GM12801 (cell line): ENCODE results near the gene CSF2RB.

Source experiments
- TF ChIP-seq, protein P1 (sequence below): IDR thresholded peaks from one replicate; pipeline ENCODE4 v1.5.1; 2011; ENCODE audit warnings: control low read depth; ENCODE audit not compliant: insufficient read length; ENCODE audit errors: extremely low read depth

CSF2RB gene

DNA sequence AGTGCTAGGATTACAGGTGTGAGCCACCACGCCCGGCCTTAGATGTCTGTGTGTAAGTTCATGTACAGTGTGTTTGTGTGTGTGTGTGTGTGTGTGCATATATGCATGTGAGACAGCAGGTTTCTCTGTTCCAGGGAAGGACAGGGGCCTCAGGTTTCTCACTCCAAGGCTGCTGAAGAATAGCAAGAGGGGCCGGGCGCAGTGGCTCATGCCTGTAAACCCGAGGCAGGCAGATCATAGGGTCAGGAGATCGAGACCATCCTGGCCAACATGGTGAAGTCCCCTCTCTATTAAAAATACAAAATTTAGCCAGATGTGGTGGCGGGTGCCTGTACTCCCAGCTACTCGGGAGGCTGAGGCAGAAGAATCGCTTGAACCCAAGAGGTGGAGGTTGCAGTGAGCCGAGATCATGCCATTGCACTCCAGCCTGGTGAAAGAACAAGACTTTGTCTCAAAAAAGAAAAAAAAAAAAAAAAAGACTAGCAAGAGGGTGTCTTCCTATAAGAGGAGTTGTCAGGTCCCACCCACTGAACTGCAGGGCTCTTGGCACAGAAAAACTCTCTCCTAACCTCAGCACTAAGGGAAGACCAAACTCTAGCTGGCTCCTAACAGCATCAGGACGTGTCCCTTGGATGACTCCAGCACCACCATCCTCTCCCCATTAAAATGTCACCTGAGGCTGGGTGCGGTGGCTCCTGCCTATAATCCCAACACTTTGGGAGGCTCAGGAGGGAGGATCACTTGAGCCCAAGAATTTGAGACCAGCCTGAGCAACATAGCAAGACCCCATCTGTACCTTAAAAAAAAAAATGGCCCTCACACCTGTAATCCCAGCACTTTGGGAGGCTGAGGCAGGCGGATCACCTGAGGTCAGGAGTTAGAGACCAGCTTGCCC lies 65.8 kb downstream of the CSF2RB start:
- TF ChIP-seq, protein P1, sequence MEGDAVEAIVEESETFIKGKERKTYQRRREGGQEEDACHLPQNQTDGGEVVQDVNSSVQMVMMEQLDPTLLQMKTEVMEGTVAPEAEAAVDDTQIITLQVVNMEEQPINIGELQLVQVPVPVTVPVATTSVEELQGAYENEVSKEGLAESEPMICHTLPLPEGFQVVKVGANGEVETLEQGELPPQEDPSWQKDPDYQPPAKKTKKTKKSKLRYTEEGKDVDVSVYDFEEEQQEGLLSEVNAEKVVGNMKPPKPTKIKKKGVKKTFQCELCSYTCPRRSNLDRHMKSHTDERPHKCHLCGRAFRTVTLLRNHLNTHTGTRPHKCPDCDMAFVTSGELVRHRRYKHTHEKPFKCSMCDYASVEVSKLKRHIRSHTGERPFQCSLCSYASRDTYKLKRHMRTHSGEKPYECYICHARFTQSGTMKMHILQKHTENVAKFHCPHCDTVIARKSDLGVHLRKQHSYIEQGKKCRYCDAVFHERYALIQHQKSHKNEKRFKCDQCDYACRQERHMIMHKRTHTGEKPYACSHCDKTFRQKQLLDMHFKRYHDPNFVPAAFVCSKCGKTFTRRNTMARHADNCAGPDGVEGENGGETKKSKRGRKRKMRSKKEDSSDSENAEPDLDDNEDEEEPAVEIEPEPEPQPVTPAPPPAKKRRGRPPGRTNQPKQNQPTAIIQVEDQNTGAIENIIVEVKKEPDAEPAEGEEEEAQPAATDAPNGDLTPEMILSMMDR: no peak

DNA sequence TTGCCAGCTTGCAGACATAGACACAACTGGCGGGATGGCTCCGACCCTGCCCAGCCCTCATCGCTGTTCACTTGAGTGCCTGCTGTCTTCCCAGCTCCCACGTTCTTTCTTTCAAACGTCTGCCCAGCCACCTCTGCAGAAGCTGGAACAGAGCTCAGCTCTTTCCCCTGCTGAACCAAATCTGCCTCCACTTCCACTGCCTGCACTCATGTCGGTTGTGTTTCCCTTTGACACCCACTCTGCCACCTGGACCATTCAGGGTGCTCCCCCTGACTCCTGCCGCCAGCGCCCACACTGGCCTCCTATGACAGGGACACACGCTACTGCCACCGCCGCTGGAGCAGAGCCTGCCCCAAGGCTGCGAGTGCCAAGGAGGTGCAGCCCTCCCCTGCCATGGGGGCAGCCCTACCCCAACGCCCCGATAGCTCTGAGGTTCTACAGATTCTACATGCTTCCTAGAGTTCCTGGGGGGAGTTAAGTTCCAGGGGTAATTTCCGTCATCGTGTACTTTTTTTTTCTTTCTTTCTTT lies 67.9 kb downstream of the CSF2RB start:
- TF ChIP-seq, protein P1: no peak

DNA sequence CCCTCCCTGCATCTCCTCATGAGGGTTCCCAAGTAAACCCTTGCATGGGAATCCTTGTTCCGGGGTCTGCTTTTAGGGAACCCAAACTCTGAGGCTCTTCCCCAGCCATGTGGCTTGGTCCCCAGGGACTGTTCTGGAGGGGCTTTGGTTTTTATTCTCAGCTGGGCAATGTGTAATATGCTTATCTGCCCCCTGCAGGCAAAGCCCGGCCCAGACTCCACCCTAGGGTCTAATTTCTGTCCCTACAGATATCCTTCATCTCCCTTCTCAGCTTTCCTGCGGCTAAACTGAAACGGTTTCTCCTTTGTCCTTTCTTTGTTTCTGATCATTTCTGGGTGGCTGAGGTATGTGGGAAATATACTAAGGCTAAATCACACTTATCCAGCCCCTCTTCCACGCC lies 68.7 kb downstream of the CSF2RB start:
- TF ChIP-seq, protein P1: no peak

DNA sequence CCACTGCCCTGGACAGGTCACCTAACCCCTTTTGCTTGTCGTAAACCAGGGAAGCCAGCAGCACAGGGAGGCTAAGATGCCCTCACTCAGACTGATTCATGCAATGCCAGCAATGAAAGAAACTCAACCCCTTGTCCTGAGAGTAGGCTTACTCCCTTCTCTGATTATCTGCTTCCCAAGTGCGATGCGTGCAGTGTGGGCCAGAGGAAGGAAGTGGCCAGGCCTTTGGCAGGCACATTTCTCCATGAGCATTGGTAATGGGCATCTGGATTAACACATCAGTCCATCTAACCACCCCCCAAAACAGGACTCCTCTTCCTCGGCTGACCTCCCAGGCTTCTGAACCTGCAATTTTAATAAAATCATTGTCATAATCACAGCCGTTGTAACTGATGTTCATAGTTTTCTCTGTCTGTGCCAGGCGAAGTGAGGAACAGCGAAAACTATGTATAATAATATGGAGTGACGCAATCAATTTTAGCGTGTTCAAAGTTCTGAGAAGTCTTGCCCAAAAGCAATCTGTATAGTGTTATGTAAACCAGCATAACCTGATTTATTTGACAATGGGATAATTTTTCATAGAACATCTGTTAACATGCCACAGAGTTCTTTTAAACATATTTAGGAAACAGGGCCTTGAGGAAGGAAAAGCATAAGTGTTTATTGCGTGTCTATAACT lies 71.9 kb downstream of the CSF2RB start:
- TF ChIP-seq, protein P1: no peak

DNA sequence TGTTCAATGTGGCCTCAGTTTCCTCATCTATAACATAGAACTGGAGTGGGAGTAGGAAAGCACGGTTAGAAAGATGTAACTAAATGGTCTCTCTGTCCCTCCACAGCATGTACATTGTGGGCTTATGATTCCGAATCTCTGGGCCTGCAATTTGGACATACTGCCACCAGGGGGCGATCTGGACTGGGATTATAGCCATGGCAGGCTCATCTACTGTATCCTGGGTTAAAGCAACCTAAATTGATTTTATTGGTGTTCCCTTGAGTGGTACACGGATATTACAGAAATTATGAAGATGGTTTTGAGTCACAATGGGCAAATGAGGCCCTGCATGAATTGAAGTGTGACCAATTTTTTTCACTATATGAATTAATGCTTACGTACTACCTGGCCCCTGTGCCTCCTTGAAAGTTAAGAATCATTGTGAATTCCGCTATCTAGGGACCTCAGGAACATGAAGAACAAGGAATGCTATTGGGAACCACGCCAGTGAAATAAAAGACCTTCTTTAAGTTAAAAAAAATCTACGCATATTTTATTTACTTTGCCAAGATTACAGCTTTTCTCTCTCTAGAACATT lies 72.9 kb downstream of the CSF2RB start:
- TF ChIP-seq, protein P1: no peak

DNA sequence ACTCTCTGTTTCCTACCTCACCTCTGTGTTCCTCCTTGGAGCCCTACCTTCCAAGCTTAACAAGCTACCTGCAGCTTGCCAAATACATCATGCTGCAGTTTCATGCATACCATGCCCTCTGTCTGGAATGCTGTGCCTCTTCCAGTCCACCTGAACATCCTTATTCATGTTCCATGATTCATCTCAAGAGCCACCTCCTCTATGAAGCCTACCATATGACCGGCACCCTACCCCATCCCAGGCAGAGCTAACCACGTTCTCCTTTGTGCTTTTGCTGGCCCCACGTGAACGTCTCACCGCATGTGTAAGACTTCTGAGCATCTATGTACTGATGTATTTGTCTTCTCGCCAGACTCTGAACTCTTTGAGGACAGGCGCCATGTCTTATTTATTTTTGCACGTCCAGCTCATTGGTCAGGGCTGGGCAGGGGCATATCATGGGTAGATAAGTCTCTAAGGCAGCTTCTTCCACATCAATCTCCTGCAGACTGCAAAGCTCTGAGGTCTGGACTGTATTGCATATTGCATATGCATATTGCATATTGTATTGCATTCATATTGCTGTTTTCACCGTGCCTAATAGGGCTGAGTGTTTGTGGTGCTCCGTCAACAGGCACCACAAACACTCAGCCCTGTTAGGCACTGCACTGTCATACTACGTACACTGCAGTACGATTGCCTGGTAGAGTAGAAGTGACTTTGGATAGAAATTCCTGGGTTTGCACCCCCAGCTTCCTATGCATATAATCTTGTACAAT lies 74.8 kb downstream of the CSF2RB start:
- TF ChIP-seq, protein P1: no peak
